Glutamatergic neuron (in vitro differentiated cells): ENCODE measurements around the gene THADA. TPM values are rescaled to one million over a fixed set of nuclear protein-coding genes. Genes with fewer than 3 reads are reported as not detected.

Source experiments
- DNase-seq: peaks from one replicate; pipeline ENCODE4 v3.0.0; 2022
- H3K27ac Mint-ChIP-seq: one replicate; pipeline ENCODE4 v1.8.0; 2020; ENCODE audit warnings: mild to moderate bottlenecking, mixed read lengths, inconsistent platforms; ENCODE audit not compliant: unreplicated experiment
- H3K27me3 Mint-ChIP-seq: one replicate; pipeline ENCODE4 v1.8.0; 2020; ENCODE audit warnings: mild to moderate bottlenecking, moderate library complexity, mixed read lengths, inconsistent platforms; ENCODE audit not compliant: unreplicated experiment
- H3K36me3 Mint-ChIP-seq: one replicate; pipeline ENCODE4 v1.8.0; 2020; ENCODE audit warnings: mild to moderate bottlenecking, mixed read lengths, inconsistent platforms; ENCODE audit not compliant: unreplicated experiment
- H3K4me1 Mint-ChIP-seq: one replicate; pipeline ENCODE4 v1.8.0; 2020; ENCODE audit warnings: mild to moderate bottlenecking, low read depth, mixed read lengths, inconsistent platforms; ENCODE audit not compliant: unreplicated experiment
- H3K4me3 Mint-ChIP-seq: one replicate; pipeline ENCODE4 v1.8.0; 2020; ENCODE audit warnings: mild to moderate bottlenecking, mixed read lengths, inconsistent platforms; ENCODE audit not compliant: unreplicated experiment
- H3K9me3 Mint-ChIP-seq: one replicate; pipeline ENCODE4 v1.8.0; 2020; ENCODE audit warnings: mild to moderate bottlenecking, moderate library complexity, mixed read lengths, inconsistent platforms; ENCODE audit not compliant: unreplicated experiment
- CTCF ChIP-seq: fragments of 200-600 bp; sonication (generic); IDR thresholded peaks from one replicate; pipeline ENCODE4 v1.5.0; 2021; ENCODE audit not compliant: partially characterized antibody, unreplicated experiment
- total RNA-seq: library from RNA; stranded (reverse); fragmentation: NEBNext Ultra II Directional; extraction: Animal tissue kit (Norgen Biotek cat#: 25700); gene quantifications from one replicate; pipeline ENCODE4 v1.2.1, GENCODE V29; 2021; ENCODE audit not compliant: unreplicated experiment

THADA gene
- total RNA-seq, 1 donor from 2014 or later = 15.0 TPM

GRCh38 chr2:43312755-43313641 is 282.8 kb downstream of the THADA start:
- H3K27ac Mint-ChIP-seq = no peak overlapping the region
- H3K4me1 Mint-ChIP-seq = peaks cover 5% of the 10 kb centered on the region
- H3K9me3 Mint-ChIP-seq = no peaks in the 10 kb centered on the region
- no peak for TF ChIP-seq CTCF
- H3K36me3 Mint-ChIP-seq = no peaks in the 10 kb centered on the region
- no peak for DNase-seq
- H3K27me3 Mint-ChIP-seq = no peaks in the 10 kb centered on the region
- no peak overlapping the region for H3K4me3 Mint-ChIP-seq

GRCh38 chr2:43311276-43311675 is 284.6 kb downstream of the THADA start:
- Mint-ChIP-seq H3K9me3 (no peaks in the 10 kb centered on the region), H3K4me1 (peaks cover 5% of the 10 kb centered on the region), H3K4me3 (no peak overlapping the region), H3K36me3 (no peaks in the 10 kb centered on the region), H3K27me3 (no peaks in the 10 kb centered on the region), H3K27ac (no peak overlapping the region)
- TF ChIP-seq CTCF = no peak
- DNase-seq = no peak

GRCh38 chr2:43309935-43310334 is 285.9 kb downstream of the THADA start:
- no peaks in the 10 kb centered on the region for H3K36me3 Mint-ChIP-seq
- DNase-seq = no peak
- H3K9me3 Mint-ChIP-seq = no peaks in the 10 kb centered on the region
- peaks cover 5% of the 10 kb centered on the region for H3K4me1 Mint-ChIP-seq
- H3K27me3 Mint-ChIP-seq = no peaks in the 10 kb centered on the region
- no peak for TF ChIP-seq CTCF
- H3K4me3 Mint-ChIP-seq = no peak overlapping the region
- H3K27ac Mint-ChIP-seq = no peak overlapping the region

GRCh38 chr2:43307973-43308372 is 287.9 kb downstream of the THADA start:
- H3K9me3 Mint-ChIP-seq = no peaks in the 10 kb centered on the region
- no peak overlapping the region for H3K27ac Mint-ChIP-seq
- H3K4me3 Mint-ChIP-seq = no peak overlapping the region
- no peaks in the 10 kb centered on the region for H3K27me3 Mint-ChIP-seq
- DNase-seq = no peak
- no peak for TF ChIP-seq CTCF
- H3K4me1 Mint-ChIP-seq = peaks cover 5% of the 10 kb centered on the region
- H3K36me3 Mint-ChIP-seq = no peaks in the 10 kb centered on the region

- Mint-ChIP-seq H3K27me3 (no peaks in the 10 kb centered on the region), H3K27ac (no peak overlapping the region), H3K4me3 (no peak overlapping the region), H3K9me3 (no peaks in the 10 kb centered on the region), H3K4me1 (no peaks in the 10 kb centered on the region), H3K36me3 (no peaks in the 10 kb centered on the region)
- TF ChIP-seq CTCF = no peak
- no peak for DNase-seq
These were observed 288.8 kb downstream of the THADA start for GRCh38 chr2:43307046-43307445.
